NCI-H2107 treated with DMSO at 0.1 percent for 48 hours (cell line): ENCODE results near the gene HMGCS1.
A peak's percentile ranks its signal among the peaks of the same experiment; 100 is the strongest.
"Not testable (repeated sequence)": the region's sequence is repeated elsewhere in the genome, so short reads cannot be mapped to it uniquely, and the experiment has no call there.

Source experiments
- DNase-seq: peaks from one replicate; lab custom pipeline; 2025; ENCODE audit not compliant: unreplicated experiment; lab: John Stamatoyannopoulos, UW

HMGCS1 gene

GRCh38 chr5:43313035-43313853 lies at the start of gene HMGCS1:
Gene HMGCS1 (minus strand): TSS chr5:43313412. CDS start chr5:43298965, 14,447 bp downstream.
- DNase-seq: peak; percentile 100

GRCh38 chr5:43358726-43359125 lies 45.5 kb upstream of the HMGCS1 start:
- DNase-seq: no peak

- no peak for DNase-seq
These were observed 45.1 kb upstream of the HMGCS1 start for GRCh38 chr5:43358301-43358700.

- no peak for DNase-seq
These were observed 44.7 kb upstream of the HMGCS1 start for GRCh38 chr5:43357878-43358281.

GRCh38 chr5:43357067-43357466 lies 43.9 kb upstream of the HMGCS1 start:
- no peak for DNase-seq

- DNase-seq: no peak
These were observed 41.6 kb upstream of the HMGCS1 start for GRCh38 chr5:43354774-43355173.

- DNase-seq: no peak
These were observed 40.5 kb upstream of the HMGCS1 start for GRCh38 chr5:43353668-43354067.

GRCh38 chr5:43352915-43353314 lies 39.7 kb upstream of the HMGCS1 start:
- DNase-seq: no peak

- no peak for DNase-seq
These were observed 38.9 kb upstream of the HMGCS1 start for GRCh38 chr5:43352131-43352530.

GRCh38 chr5:43348861-43349363 lies 35.7 kb upstream of the HMGCS1 start:
- no peak for DNase-seq

- DNase-seq: no peak
These were observed 35.0 kb upstream of the HMGCS1 start for GRCh38 chr5:43348207-43348606.

- DNase-seq: no peak
These were observed 25.6 kb upstream of the HMGCS1 start for GRCh38 chr5:43338862-43339261.

GRCh38 chr5:43336159-43336558 lies 22.9 kb upstream of the HMGCS1 start:
- no peak for DNase-seq

- no peak for DNase-seq
These were observed 22.5 kb upstream of the HMGCS1 start for GRCh38 chr5:43335681-43336080.

GRCh38 chr5:43332401-43332800 lies 19.2 kb upstream of the HMGCS1 start:
- no peak for DNase-seq

GRCh38 chr5:43325624-43326023 lies 12.4 kb upstream of the HMGCS1 start:
- DNase-seq: not testable (repeated sequence)

GRCh38 chr5:43323488-43323887 lies 10.3 kb upstream of the HMGCS1 start:
- DNase-seq: not testable (repeated sequence)

- no peak for DNase-seq
These were observed 7.6 kb upstream of the HMGCS1 start for GRCh38 chr5:43320846-43321245.

GRCh38 chr5:43316421-43316820 lies 3.2 kb upstream of the HMGCS1 start:
- no peak for DNase-seq

- DNase-seq: no peak
These were observed 2.5 kb upstream of the HMGCS1 start for GRCh38 chr5:43315682-43316081.

- DNase-seq: no peak
These were observed 2.1 kb upstream of the HMGCS1 start for GRCh38 chr5:43315263-43315662.

- DNase-seq: no peak
These were observed 1.5 kb upstream of the HMGCS1 start for GRCh38 chr5:43314724-43315123.
